GM19328 (cell line): ENCODE measurements around the gene TRPC4.
"Not testable (repeated sequence)": the region's sequence is repeated elsewhere in the genome, so short reads cannot be mapped to it uniquely, and the experiment has no call there.

Experiments
- ATAC-seq: cut with Tn5 transposase; IDR thresholded peaks from one replicate; pipeline ENCODE4 v1.9.1; 2021; ENCODE audit warnings: mild to moderate bottlenecking, moderate library complexity; ENCODE audit not compliant: unreplicated experiment

TRPC4 gene

GRCh38 chr13:37613236-37613635, 256.3 kb downstream of the TRPC4 start:
- ATAC-seq: no peak

- ATAC-seq: no peak
Measured at GRCh38 chr13:37608750-37609339, 260.7 kb downstream of the TRPC4 start.

- ATAC-seq: no peak
Measured at GRCh38 chr13:37602733-37603381, 266.7 kb downstream of the TRPC4 start.

- no peak for ATAC-seq
Measured at GRCh38 chr13:37601648-37602440, 267.7 kb downstream of the TRPC4 start.

GRCh38 chr13:37599519-37599918, 270.1 kb downstream of the TRPC4 start:
- ATAC-seq: no peak

- no peak for ATAC-seq
Measured at GRCh38 chr13:37598597-37598996, 271.0 kb downstream of the TRPC4 start, which contains the start of gene POSTN. Gene POSTN (minus strand): TSS chr13:37598768. CDS start chr13:37598726, 42 bp downstream.

- no peak for ATAC-seq
Measured at GRCh38 chr13:37597477-37598025, 272.0 kb downstream of the TRPC4 start.

GRCh38 chr13:37596805-37597204, 272.8 kb downstream of the TRPC4 start:
- no peak for ATAC-seq

GRCh38 chr13:37595162-37595561, 274.4 kb downstream of the TRPC4 start:
- no peak for ATAC-seq

GRCh38 chr13:37594550-37594949, 275.0 kb downstream of the TRPC4 start:
- no peak for ATAC-seq

- not testable (repeated sequence) for ATAC-seq
Measured at GRCh38 chr13:37589381-37589780, 280.2 kb downstream of the TRPC4 start.

- ATAC-seq: no peak
Measured at GRCh38 chr13:37587236-37587635, 282.3 kb downstream of the TRPC4 start.
